OCI-LY3 (cell line): ENCODE data around the gene ZNF385D.

Source experiments
- H2AFZ ChIP-seq: fragments of 200-600, 300-600 bp; shearing (Covaris generic); 2 replicates; pipeline ENCODE4 v1.6.0; 2014; ENCODE audit warnings: antibody characterized with exemption, low read depth, low read length
- H3K27ac ChIP-seq: fragments of 200-600, 300-600 bp; sonication (generic); 2 replicates; pipeline ENCODE4 v1.5.1; 2014; ENCODE audit warnings: mild to moderate bottlenecking, low read length, moderate library complexity, mixed read lengths
- H3K27me3 ChIP-seq: fragments of 200-600, 300-600 bp; sonication (generic); 2 replicates; pipeline ENCODE4 v1.6.1; 2014; ENCODE audit warnings: low read depth, low read length, mixed read lengths
- H3K36me3 ChIP-seq: fragments of 200-600, 300-600 bp; sonication (generic); replicated peaks from 2 replicates; pipeline ENCODE3; 2014; ENCODE audit warnings: low read depth, low read length, mixed read lengths
- H3K4me1 ChIP-seq: fragments of 300-600, 200-600 bp; sonication (generic); 2 replicates; pipeline ENCODE4 v1.6.1; 2014; ENCODE audit warnings: low read length, mixed read lengths
- H3K4me2 ChIP-seq: fragments of 200-600, 300-600 bp; sonication (generic); 2 replicates; pipeline ENCODE4 v1.6.1; 2014; ENCODE audit warnings: low read length, mixed read lengths
- H3K4me3 ChIP-seq: fragments of 300-600, 200-600 bp; sonication (generic); 2 replicates; pipeline ENCODE4 v1.5.1; 2014; ENCODE audit warnings: antibody characterized with exemption, mild to moderate bottlenecking, low read length, moderate library complexity
- H3K79me2 ChIP-seq: fragments of 300-600, 200-600 bp; shearing (Covaris generic); 2 replicates; pipeline ENCODE4 v1.6.1; 2014; ENCODE audit warnings: mild to moderate bottlenecking, low read length, mixed read lengths
- H3K9ac ChIP-seq: fragments of 300-600, 200-600 bp; shearing (Covaris generic); 2 replicates; pipeline ENCODE4 v1.6.0; 2014; ENCODE audit warnings: mild to moderate bottlenecking, low read length, moderate library complexity
- H3K9me3 ChIP-seq: fragments of 200-600, 300-600 bp; shearing (Covaris generic); 2 replicates; pipeline ENCODE4 v1.6.1; 2014; ENCODE audit warnings: low read length, mixed read lengths; ENCODE audit not compliant: insufficient read depth
- H4K20me1 ChIP-seq: fragments of 200-600, 300-600 bp; sonication (generic); 2 replicates; pipeline ENCODE4 v1.6.1; 2016; ENCODE audit warnings: low read length, mixed read lengths; ENCODE audit not compliant: insufficient read depth
- EZH2phosphoT487 ChIP-seq: fragments of 200-600 bp; shearing (Covaris generic); IDR thresholded peaks from 2 replicates; pipeline ENCODE4 v1.6.1; 2018; ENCODE audit warnings: antibody characterized with exemption, mixed run types, low read depth
- TF ChIP-seq, protein P1 (sequence below): fragments of 200-600, 300-600 bp; sonication (generic); IDR thresholded peaks from 2 replicates; pipeline ENCODE4 v1.5.1; 2014; ENCODE audit warnings: antibody characterized with exemption, low read length, low read depth

Gene ZNF385D

DNA sequence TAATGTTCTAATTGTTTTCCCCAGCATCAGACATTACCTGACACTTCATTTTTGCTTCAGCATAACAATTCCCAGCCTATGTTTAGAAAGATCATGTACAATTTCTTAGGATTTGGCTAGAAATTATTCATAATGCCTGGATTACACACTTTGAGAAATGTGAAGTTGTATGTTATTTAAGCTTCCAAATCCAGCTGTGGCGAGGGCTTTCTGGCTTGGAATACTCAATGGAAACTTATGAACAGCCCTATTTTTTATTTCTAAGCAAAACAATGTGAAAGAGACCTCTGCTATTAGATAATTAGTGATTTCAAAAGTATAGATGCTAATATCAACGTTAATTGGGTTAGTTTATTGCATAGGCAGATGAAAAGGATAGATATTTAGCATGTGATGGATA is 341.6 kb downstream of the ZNF385D start:
- no peak overlapping the region for H3K4me3 ChIP-seq
- no peak for TF ChIP-seq EZH2phosphoT487
- TF ChIP-seq, protein P1, sequence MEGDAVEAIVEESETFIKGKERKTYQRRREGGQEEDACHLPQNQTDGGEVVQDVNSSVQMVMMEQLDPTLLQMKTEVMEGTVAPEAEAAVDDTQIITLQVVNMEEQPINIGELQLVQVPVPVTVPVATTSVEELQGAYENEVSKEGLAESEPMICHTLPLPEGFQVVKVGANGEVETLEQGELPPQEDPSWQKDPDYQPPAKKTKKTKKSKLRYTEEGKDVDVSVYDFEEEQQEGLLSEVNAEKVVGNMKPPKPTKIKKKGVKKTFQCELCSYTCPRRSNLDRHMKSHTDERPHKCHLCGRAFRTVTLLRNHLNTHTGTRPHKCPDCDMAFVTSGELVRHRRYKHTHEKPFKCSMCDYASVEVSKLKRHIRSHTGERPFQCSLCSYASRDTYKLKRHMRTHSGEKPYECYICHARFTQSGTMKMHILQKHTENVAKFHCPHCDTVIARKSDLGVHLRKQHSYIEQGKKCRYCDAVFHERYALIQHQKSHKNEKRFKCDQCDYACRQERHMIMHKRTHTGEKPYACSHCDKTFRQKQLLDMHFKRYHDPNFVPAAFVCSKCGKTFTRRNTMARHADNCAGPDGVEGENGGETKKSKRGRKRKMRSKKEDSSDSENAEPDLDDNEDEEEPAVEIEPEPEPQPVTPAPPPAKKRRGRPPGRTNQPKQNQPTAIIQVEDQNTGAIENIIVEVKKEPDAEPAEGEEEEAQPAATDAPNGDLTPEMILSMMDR: no peak
- H3K79me2 ChIP-seq: no peaks in the 10 kb centered on the region
- no peaks in the 10 kb centered on the region for H3K27me3 ChIP-seq
- no peaks in the 10 kb centered on the region for H3K4me1 ChIP-seq
- H3K9me3 ChIP-seq: no peaks in the 10 kb centered on the region
- no peaks in the 10 kb centered on the region for H4K20me1 ChIP-seq
- H3K9ac ChIP-seq: no peak overlapping the region
- H3K4me2 ChIP-seq: no peak overlapping the region
- no peak overlapping the region for H3K27ac ChIP-seq
- no peaks in the 10 kb centered on the region for H3K36me3 ChIP-seq
- H2AFZ ChIP-seq: no peak overlapping the region

DNA sequence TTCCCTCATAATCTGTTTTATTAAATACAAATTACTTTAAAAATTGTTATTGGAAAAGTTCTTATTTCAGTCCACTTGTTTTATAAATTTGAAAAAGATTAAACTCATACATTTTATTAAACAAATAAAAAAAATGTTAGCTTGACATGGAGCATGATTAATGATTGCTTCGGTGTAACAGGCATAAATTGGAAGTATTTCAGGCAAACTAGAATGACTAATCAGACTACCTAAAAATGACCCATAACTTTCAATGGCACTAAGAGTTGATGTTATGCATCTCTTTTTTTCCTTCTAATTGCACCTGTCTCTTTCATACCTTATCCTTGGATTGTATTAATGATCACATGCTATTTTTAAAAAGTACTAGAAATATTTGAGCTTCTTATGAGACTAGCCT is 343.3 kb downstream of the ZNF385D start:
- Histone ChIP-seq H3K36me3 (no peaks in the 10 kb centered on the region), H2AFZ (no peak overlapping the region), H3K4me1 (no peaks in the 10 kb centered on the region), H3K27me3 (no peaks in the 10 kb centered on the region), H3K4me2 (no peak overlapping the region), H4K20me1 (no peaks in the 10 kb centered on the region), H3K79me2 (no peaks in the 10 kb centered on the region), H3K27ac (no peak overlapping the region), H3K9me3 (no peaks in the 10 kb centered on the region), H3K4me3 (no peak overlapping the region), H3K9ac (no peak overlapping the region)
- TF ChIP-seq EZH2phosphoT487: no peak
- TF ChIP-seq, protein P1: no peak

DNA sequence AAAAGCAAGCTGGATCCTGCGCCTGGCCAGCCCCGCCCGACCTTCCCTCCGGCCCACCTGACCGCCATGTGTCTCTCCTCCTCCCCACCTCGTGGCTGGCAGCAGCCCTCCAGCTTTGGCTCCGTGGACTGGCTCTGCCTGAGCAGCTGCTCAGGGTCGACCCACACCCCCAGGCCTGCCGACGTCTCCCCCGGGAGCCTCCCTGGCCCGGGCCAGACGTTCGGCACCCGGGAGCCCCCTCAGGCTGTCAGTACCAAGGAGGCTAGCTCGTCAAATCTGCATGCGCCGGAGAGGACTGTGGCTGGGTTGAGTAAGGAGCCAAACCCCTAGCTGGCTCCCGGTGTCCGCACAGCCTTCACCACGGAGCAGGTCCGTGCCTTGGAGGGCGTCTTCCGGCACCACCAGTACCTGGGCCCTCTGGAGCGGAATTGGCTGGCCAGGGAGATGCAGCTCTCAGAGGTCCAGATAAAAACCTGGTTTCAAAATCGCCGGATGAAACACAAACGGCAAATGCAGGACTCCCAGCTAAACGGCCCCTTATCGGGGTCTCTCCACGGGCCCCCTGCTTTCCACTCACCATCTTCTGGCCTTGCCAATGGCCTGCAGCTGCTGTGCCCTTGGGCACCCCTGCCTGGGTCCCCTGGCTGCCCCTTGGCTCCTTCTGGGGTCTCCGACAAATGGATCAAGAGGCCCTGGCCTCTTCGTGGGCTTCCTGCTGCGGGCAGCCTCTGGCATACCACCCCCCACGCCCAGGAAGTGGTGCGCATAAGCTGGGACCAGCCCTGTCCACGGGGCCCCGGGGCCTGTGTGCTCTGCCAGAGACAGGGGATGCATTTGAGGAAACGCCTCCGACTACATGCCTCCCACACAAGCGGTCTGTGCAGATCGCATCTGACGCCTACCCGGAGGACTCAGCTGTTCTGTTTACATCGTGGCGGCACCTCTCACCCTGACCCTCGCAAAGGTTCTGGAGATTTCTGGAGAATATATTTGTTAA is 345.0 kb downstream of the ZNF385D start:
- Histone ChIP-seq H3K4me2 (no peak overlapping the region), H3K27me3 (no peaks in the 10 kb centered on the region), H3K79me2 (no peaks in the 10 kb centered on the region), H3K9ac (no peak overlapping the region), H3K4me1 (no peaks in the 10 kb centered on the region), H3K36me3 (no peaks in the 10 kb centered on the region), H3K9me3 (no peaks in the 10 kb centered on the region), H3K27ac (no peak overlapping the region), H4K20me1 (no peaks in the 10 kb centered on the region), H3K4me3 (no peak overlapping the region), H2AFZ (no peak overlapping the region)
- no peak for TF ChIP-seq EZH2phosphoT487
- TF ChIP-seq, protein P1: no peak

DNA sequence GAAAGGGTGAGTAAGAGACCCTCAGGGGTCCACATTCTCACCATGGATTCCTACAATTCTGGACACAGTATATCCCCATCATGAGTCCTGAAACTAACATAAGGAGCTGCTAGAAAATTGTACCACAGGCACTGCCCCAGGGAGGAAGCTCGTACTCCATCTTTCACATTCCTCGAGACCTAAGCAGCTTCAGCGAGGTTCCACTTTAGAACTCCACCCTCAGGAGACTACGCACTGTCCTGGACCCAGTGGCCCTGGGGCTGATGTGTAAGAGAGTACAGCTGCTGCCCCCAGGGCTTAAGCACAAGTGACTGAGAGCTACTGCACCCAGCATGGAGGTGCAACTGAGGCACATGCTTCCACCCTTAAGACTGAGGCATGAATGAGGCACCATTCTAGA is 352.5 kb downstream of the ZNF385D start:
- no peak for TF ChIP-seq EZH2phosphoT487
- TF ChIP-seq, protein P1: no peak
- Histone ChIP-seq H3K79me2 (no peaks in the 10 kb centered on the region), H3K4me3 (no peak overlapping the region), H3K27ac (no peak overlapping the region), H4K20me1 (no peaks in the 10 kb centered on the region), H2AFZ (no peak overlapping the region), H3K27me3 (no peaks in the 10 kb centered on the region), H3K9ac (no peak overlapping the region), H3K9me3 (no peaks in the 10 kb centered on the region), H3K4me2 (no peak overlapping the region), H3K4me1 (no peaks in the 10 kb centered on the region), H3K36me3 (no peaks in the 10 kb centered on the region)
